PC-9 (cell line): ENCODE data around the gene TPP1.

Experiments used
- CTCF ChIP-seq: fragments of 200-600 bp; sonication (generic); conservative IDR thresholded peaks from 2 replicates; pipeline ENCODE4 v1.6.1; 2017; ENCODE audit warnings: mixed run types, antibody characterized with exemption, mild to moderate bottlenecking, moderate library complexity
- EZH2 ChIP-seq: fragments of 200-600 bp; sonication (generic); IDR thresholded peaks from 2 replicates; pipeline ENCODE4 v1.8.0; 2017; ENCODE audit warnings: antibody characterized with exemption, low read depth

DNA sequence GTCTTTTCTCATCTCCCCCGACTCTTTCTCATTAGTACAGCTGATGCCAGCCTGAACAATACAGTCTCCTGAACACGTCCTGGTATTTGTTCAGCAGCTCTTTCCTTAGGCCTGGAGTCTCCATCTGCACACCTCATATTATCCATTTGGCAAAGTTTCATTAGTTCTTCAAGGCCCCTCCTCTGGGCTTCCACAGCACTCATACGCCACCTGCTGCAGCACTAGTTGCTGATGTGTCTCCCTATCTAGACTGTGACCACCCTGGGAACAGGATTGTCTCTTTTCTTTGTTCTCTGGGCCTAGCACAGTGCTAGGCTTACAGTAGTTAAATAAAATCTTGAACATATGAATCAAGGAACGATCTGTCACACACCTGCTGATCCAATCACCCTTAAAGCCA lies 19.2 kb upstream of the TPP1 start:
- TF ChIP-seq CTCF: no peak
- TF ChIP-seq EZH2: no peak
